ENCODE data around the gene MFNG.

DNA sequence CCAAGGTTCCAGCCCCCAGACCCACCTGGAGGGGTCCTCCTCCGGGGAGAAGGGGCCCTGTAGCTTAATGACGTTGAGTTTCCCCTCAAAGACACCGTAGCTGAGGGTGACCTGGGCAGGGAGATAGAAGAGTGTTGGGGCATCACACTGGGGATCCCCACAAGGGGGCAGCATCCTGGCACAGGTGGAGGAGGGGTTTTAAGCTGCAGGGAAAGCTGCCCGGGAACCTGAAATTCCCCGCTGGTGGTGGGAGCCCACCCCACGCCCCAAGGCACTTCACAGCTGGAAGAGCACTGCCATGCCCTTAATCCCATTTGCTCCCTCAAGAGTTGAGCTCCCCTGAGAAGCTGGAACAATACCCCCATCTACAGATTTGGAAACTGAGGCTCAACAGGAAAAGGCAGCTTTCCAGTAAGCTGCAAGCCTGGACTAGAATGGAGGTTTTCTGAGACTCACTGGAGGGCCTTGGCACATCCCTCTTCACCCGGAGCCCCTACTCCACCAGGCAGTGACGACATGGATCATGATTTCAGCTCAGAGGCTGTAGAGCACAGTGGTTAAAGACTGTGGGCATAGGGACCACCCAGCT lies 13.7 kb downstream of the MFNG start:
- TF ChIP-seq, protein P1, sequence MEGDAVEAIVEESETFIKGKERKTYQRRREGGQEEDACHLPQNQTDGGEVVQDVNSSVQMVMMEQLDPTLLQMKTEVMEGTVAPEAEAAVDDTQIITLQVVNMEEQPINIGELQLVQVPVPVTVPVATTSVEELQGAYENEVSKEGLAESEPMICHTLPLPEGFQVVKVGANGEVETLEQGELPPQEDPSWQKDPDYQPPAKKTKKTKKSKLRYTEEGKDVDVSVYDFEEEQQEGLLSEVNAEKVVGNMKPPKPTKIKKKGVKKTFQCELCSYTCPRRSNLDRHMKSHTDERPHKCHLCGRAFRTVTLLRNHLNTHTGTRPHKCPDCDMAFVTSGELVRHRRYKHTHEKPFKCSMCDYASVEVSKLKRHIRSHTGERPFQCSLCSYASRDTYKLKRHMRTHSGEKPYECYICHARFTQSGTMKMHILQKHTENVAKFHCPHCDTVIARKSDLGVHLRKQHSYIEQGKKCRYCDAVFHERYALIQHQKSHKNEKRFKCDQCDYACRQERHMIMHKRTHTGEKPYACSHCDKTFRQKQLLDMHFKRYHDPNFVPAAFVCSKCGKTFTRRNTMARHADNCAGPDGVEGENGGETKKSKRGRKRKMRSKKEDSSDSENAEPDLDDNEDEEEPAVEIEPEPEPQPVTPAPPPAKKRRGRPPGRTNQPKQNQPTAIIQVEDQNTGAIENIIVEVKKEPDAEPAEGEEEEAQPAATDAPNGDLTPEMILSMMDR (IDR thresholded peaks at IDR 0.05), result peak in 3 of 4 experiments; percentile 28 to 49 (median 47)
- no peak for TF ChIP-seq POLR2AphosphoS5 (IDR thresholded peaks at IDR 0.05)

Measured in prostate gland (tissue), 2 donors.